ENCODE results near the gene PDE3B.

- TF ChIP-seq POLR2A (IDR thresholded peaks at IDR 0.05) (no peak), CTCF (IDR thresholded peaks at IDR 0.05) (no peak), POLR2AphosphoS5 (IDR thresholded peaks at IDR 0.05) (no peak)
Measured at GRCh38 chr11:14775897-14776296, 132.3 kb downstream of the PDE3B start.

All from prostate gland (tissue), 2 donors.